GM21717 (cell line): ENCODE measurements around the gene PLAU.
A peak's percentile ranks its signal among the peaks of the same experiment; 100 is the strongest.
"Not testable (repeated sequence)": the region's sequence is repeated elsewhere in the genome, so short reads cannot be mapped to it uniquely, and the experiment has no call there.

Experiments
- ATAC-seq: cut with Tn5 transposase; IDR thresholded peaks from one replicate; pipeline ENCODE4 v1.9.1; 2021; ENCODE audit warnings: mild to moderate bottlenecking, moderate library complexity; ENCODE audit not compliant: unreplicated experiment

The PLAU gene

DNA sequence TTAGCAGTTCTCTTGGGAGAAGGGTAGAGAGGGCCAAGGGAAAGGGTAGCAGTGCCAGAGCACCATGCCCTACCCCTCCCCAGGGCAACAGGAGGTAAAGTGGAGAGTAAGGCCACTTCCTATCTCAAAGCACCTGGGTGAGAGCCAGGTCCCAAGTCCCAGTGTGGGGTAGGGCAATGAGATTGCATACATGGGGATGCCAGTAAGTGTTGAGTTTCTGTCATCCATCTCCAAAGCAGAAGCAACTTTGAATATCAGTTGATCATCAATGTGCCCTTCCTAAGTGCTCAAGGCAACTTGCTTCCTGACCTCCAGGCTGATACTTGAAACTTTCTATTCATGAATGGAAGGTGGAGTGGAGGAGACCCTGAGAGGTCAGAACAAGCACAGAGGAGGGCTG lies 34.4 kb upstream of the PLAU start:
- no peak for ATAC-seq

DNA sequence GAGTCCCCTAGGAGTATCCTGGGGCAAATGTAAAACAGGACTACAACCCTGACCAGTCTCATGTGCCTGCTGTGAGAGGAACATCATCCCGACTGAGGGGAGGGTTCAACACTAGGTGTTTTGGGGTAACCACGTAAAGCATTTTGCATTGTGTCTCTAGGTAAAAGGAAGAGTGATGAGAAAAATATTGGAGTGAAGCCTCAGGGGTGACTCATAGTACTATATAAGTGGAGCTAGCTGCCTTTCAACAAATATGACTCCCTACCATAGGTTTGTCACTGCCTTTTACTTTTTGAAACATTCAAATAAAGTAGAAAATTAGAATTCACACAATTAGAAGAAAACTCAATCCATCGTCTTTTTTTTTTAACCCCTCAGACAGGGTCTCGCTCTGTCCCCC lies 34.0 kb upstream of the PLAU start:
- ATAC-seq = no peak

DNA sequence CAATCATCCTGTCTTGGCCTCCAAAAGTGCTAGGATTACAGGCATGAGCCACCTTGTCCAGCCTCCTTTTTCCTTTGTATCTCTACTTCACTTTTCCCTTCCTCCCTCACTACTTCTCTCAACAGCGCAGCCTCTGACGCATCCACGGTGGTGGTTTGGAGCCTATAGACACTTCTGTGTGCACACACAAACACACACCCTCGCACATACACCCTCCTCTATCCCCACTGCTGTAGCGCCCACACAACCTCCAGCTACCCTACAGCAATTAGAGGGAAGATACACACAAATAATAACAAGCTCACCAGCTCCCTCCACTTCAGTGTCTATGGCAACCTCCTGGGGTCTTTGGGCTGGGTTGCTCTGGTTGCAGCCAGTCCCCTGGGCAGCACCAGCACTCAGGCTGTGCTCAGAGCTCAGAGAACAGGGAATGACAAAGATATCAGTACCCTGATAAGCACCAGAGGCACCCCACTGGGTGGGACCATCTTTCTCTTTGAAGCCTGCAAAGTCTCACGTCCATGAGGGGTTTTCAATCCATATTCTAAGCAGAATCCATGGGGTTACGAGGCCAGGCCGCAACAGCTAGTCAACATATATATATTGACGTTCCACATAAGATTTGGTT lies 33.3 kb upstream of the PLAU start:
- no peak for ATAC-seq

DNA sequence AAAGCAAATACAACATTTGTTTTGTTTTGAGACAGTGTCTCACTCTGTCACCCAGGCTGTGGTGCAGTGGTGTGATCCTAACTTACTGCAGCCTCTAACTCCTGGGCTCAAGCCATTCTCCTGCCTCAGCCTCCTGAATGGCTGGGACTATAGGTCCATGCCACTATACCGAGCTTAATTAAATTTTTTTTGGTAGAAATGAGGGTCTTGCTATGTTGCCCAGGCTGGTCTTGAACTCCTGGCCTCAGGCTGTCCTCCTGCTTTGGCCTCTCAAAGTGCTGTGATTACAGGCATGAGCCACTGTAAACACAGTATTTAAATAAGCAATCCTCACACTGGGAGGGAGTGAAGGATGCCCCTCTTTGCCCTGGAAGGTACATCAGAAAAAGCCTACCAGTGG lies 32.6 kb upstream of the PLAU start:
- no peak for ATAC-seq

DNA sequence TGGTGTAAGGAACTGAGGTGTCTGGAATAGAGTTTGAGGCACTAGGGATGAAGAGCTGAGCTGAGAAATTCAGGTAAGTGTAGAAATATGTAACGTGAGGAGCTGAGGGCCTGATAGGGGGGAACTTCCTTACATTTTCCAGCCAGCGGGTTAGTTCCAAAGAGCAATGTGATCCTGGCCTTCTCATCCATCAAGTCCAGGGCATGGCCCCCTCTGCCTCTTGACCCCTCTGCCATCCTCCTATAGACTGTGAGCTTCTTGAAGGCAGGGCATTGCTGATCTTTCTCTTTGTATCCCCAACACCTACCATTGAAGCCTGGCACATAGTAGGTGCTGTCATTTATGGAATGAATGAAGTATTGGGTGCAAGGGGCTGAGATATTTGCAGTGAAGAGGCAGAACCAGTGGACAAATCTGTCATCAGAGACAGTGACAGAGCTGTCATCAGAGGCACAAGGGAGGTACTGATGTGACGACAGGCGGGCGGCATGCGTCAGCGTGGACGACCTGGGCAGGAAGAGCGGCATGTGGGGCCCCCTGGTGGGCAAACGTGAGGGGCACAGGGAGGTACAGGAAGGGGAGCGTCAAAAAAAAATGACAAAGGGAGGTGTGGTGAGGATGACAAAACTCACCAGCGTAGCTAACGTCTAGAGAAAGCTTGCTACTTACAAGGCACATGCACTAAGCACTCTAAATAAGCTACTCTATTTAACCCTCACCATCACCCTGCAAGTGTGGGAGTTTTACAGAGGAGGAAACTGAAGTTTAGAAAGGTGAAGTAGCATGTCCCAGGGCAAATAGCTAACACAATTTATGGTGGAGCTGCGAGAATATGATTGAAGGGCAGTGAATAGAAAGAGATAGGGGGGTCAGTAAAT lies 31.4 kb upstream of the PLAU start:
- peak; percentile 71 for ATAC-seq

DNA sequence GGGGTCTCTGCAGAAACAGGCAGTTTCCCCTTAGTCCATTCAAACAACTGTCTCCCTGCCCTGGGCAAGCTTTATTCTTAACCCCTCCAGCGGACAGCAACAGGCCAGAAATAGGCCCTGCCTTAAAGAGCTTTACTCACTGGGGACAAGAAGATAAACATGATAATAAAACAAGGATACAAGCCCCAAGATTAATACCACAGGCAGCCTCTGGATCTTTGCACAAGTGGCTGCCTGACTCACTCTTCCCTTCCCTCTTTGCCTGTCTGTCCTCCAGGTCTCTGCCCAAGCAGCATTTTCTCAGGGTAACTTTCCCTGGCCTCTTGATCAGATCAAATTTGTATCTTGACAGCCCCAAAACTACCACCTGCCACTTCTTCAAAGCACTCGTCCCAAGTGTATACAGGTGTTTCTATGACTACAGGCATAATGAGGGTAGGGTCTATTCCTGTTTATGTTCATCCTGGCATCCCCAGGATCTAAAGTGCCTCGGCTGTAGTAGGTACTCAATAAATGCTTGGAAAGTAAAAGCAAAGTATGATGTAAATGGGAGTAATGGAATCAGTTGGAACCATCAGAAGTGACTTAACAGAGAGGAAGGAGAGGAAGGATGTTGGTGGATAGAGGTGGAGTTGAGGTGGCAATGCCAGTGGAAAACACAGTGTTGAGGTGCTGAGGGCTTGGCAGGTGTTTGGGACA lies 29.6 kb upstream of the PLAU start:
- ATAC-seq = no peak

DNA sequence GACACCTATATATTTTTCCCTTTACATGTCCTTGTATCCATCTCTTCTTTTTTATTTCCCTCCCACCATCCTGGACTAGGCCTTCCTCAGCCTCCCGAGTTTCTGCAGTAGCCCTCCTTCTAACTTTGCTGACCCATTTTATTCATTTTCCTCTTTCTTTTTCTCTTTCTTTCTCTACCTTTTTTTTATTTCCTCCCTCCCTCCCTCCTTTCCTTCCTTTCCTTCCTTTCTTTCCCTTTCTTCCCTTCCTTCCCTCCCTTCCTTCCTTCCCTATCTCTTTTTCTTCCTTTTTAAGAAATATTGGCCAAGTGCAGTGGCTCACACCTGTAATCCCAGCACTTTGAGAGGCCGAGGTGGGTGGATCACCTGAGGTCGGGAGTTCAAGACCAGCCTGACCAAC lies 26.9 kb upstream of the PLAU start:
- ATAC-seq = no peak

DNA sequence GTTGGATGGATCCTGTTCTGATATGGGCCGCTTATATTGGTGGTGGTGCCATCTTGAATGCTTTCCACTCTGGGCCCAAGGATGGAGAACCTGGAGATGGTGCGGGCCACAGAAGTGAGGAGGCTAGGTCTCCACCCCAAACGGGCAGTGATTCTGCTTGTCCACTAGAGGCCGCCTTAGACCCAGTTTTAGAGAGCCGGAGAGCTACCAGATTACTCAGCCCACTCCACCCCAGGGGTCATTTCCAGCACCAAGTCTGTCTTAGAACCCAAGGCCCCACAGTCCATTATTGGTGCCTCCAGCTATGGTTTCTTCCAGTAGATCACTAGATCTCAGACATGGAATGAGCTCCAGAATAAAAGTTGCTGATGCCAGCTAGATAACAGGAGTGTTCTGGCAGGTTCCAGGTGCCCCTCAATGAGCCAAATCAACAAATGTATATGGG lies 24.8 kb upstream of the PLAU start:
- peak; percentile 61 for ATAC-seq

DNA sequence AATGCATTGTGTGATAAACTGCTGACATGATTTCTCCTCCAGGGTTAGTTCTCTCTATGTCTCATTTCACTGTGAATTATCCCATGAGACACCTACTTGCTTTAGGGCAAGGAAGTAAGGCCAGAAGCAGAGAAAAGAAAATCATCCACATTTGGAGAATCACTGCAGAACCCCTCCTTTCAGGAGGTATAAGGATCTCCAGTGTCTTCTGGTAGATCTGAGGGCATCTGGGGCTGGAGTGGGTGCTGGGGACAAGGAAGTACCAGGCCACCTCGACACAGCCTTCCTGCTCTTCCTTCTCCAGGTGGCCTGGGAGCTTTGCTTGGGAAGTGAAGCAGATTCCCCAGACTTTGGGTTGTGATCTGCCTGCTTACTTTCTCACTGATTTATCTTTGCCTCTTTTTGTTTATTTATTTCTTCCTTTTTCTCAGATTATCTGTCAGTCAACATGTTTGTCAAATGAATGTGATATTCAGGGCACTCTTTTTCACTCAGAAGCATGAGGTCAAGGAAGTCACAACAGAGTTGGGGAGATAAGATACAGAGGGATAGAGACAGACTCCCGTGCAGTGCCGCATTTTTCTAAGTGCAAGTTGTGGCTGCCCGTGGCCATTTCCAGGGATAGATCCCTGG lies 24.2 kb upstream of the PLAU start:
- no peak for ATAC-seq

DNA sequence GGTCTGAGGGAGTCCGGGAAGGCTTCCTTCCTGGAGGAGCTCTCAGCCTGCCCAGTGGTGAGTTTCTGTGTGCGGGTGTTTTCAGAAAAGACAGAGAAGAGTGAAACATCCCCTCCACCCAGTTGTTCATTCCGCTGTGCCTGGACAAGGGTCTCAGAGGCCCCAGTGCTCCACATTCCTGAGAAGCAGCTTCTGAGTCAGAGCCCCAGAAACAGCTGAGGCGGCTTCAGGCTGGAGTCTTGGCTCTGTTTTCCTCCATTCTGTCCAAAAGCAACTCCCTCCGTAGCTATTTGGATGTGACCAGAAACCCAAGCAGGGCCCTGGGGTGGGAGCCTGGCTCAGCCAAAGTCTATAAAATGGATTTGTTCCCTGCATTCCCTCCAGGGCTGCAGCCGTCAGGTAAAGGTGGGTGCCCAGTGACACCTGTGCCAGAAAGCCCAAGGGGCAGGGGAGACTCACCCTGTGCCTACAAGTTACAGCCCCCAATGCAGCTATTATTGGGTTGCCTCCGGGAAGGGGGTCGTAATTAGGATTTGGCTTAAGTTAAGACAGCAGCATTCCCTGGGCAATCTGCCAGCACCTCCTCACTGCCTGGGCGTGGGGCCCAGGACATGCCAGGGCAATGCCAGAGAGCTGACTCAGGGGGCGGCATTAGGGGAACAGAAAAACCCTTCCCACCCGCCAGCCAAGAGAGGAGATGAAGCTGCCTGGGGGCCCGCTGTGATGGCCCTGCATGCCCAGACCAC lies 23.5 kb upstream of the PLAU start:
- no peak for ATAC-seq

DNA sequence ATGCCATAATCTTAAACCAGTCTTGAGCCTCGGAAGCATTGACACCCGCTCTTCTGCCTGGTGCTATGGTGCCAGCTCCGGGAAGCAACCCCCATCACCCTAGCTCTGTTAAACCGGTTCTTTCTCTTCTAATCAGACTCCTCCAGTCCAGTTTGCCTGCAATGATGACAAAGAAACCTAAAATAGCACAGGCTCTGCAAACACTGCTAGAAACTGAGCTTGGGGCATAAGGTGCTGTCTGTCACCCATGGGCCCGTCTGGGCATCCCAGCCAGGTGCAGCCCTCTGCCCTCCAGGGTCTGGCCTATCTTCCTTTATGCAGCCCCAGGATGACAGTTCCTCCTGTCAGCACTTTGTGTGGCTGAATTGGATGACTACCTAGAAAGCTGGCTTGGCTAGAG lies 22.4 kb upstream of the PLAU start:
- ATAC-seq = peak; percentile 6

DNA sequence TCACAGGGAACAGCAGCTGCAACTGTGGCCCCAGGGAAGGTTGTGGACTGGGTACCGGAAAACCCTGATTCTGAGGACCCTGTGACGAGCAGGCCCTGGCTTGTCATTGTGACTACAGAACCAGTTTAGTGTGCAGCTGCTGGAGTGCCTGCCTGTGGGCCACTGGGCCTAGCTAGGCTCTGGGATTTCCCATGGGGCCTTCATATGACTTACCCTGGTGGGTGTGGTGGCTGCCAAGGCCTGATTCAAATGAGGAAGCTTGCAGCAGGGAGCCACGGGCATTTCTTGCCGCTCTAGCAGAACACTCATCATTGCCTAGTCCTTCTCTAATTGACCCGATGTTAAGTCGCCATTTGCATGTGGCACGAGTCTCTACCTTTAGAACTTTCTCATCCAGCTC lies 21.9 kb upstream of the PLAU start:
- peak; percentile 58 for ATAC-seq

DNA sequence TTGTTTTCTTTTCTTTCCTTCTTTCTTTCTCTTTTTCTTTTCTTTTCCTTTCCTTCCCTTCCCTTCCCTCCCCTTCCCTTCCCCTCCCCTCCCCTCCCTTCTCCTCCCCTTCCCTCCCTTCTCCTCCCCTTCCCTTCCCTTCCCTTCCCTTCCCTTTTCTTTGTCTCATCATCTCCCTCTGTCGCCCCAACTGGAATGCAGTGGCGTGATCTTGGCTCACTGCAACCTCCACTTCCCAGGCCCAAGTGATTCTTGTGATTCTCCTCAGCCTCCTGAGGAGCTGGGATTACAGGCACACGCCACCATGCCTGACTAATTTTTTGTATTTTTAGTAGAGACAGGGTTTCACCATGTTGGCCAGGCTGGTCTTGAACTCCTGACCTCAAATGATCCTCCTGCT lies 21.5 kb upstream of the PLAU start:
- not testable (repeated sequence) for ATAC-seq

DNA sequence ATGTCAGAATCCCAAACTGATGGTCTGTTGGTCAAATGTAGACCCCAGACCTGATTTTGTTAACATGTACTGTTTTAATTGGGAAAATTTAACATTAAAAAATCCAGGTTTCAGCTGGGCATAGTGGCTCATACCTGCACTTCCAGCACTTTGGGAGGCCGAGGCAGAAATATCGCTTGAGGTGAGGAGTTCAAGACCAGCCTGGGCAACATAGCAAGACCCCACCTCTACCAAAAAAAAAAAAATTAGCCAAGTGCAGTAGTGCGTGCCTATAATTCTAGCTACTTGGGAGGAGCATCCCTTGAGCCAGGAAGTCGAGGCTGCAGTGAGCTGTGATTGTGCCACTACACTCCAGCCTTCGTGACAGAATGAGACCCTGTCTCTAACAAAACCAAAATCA lies 20.7 kb upstream of the PLAU start:
- ATAC-seq = no peak

DNA sequence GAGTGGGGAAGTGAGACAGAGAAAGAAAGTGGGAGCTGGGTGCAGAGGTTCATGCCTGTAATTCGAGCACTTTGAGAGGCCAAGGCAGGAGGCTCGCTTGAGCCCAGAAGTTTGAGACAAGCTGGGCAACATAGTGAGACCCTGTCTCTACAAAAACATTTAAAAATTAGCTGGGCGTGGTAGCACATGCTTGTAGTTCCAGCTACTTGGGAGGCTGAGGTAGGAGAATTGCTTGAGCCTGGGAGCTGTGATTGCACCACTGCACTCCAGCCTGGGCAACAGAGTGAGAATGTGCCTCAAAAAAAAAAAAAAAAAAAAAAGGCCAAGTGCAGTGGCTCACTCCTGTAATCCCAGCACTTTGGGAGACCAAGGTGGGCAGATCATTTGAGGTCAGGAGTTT lies 20.1 kb upstream of the PLAU start:
- ATAC-seq = not testable (repeated sequence)

DNA sequence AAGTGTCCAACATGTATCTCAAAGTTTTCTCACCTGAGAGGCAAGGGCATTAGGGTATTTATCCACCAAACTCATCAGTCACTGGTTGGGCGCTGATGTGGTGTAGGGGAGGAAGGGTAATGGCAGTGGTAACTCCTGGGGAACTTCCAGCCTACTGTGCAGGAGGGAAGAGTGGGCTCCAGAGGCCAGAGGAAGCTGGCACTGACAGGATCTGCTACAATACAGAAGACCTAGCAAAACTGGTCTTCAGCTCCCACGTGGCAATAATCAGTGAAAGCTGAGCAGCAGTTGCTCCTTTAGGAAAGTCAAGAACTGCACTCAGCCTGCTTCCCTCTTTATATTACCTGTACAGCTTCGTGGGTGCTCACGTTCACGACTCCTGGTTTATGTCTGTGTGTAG lies 19.4 kb upstream of the PLAU start:
- no peak for ATAC-seq

DNA sequence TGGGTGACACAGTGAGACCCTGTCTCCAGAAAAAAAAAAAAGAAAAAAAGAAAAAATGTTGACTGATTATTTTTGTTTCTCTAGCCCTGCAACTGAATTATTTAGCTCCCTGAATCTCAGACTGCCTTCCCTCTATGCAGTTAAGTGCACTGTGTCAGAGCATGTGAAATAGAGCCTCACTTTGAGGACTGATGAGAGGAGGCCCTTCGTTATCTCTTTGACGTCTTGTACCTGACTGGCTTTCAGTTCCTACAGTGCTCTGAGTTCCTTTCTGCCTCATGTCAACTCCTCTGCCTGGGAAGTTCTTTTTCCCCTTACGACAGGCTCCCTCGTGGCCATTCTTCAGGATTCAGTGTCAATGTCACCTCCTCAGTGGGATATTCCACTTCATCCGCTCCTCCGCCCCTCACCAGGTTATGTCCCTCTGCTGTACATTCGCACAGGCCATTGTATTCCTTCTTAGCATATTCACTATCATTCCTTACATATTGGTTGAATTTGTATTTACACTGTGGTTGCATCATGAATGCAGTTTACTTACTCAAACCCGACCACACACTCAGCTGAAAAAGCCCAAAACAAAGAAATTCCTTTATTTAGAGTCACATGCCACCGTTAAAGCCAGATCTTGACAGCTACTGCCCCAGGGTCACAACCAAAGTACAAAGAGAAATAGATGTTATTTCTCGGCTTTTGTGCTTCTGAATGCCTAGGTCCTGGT lies 18.5 kb upstream of the PLAU start:
- ATAC-seq = no peak

DNA sequence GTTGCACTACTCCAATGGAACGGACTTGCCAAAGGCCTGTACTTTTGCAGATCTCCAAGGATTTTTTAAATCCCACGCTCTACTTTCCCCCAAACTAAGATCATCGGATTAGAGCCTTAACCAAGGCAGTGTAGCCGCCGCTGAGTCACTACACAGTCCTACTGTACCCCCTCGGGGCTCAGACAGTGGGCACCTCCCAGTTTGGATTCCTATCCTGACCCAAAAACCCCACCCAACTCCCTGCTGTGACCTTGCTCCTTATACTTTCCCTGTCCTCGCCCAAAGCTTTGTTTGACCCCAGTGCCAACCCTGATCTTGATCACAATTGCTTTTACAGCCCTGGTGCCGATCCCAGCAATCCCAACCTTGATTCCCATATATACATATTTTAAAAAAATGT lies 17.5 kb upstream of the PLAU start:
- no peak for ATAC-seq

DNA sequence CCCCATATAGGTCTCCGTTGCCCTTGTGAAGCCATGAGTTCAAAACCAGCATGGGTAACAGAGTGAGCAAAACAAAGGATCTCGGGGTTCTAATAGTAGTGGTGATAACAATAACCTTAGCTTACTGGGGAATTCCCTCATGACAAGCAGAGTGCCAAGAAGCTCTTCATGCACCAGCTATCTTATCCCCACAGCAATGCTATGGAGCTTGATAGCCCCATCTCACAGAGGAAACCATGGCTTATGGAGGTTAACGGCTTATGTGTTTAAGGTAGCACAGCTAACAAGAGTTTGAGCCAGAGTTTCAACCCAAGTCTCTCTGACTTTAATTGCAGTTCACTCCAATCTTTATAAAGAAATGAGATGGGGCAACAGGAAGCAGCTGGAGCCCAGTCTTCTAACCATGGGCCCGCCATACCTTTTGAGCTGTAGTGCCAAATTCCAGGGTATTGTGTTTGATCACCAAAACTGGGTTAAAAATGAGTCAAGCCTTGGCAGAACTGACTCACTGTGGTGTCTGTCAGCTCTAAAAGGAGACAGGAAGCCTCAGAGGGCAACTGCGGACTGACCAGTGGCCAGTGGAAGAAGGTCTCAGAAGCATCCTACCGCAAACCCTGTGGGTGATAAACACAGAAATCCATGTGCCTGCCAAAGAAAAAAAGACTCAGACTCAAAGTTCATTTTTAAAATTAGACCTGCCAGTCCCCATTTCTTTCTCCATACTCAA lies 16.5 kb upstream of the PLAU start:
- no peak for ATAC-seq
